Fibroblast of villous mesenchyme (primary cell): ENCODE results near the gene SFT2D1. TPM values are rescaled to one million over a fixed set of nuclear protein-coding genes. Genes with fewer than 3 reads are reported as not detected.
A peak's percentile ranks its signal among the peaks of the same experiment; 100 is the strongest.

Experiments
- DNase-seq: peaks from one replicate; pipeline ENCODE4 v3.0.0-alpha.2; 2010; ENCODE audit warnings: low read depth
- H3K4me3 ChIP-seq: 2 replicates; pipeline ENCODE4 v1.5.1; 2011; ENCODE audit warnings: low read depth, mild to moderate bottlenecking, low read length
- total RNA-seq: library from RNA; depleted of rRNA; stranded (reverse); fragments of >200 nt; gene quantifications from 2 replicates; pipeline ENCODE4 v1.2.3, GENCODE V29; 2012
- TF ChIP-seq, protein P1 (sequence below): IDR thresholded peaks from 2 replicates; pipeline ENCODE4 v1.5.1; 2012; ENCODE audit warnings: low read depth, mild to moderate bottlenecking, low read length; ENCODE audit not compliant: insufficient read depth

SFT2D1 gene
- total RNA-seq, 1 donor = 37.1 TPM

DNA sequence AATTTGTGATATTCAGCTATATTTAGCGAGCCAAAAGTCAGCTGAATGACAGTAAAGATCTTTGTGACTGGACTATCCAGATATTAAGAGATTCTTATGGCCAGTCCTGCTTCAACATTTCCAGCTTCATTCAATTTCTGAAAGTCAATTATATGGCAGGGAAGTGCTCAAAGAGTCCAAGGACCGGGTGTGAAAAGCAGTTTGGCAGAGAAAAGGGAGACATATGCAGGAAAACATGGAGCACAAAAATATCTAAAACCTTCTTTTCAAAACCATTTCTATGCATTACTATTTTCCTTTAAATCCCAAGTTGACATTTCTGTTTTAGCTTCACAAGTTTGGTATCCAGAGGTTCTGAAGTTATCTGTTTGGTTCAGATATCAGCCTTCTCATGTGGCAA lies 35.4 kb upstream of the SFT2D1 start:
- TF ChIP-seq, protein P1, sequence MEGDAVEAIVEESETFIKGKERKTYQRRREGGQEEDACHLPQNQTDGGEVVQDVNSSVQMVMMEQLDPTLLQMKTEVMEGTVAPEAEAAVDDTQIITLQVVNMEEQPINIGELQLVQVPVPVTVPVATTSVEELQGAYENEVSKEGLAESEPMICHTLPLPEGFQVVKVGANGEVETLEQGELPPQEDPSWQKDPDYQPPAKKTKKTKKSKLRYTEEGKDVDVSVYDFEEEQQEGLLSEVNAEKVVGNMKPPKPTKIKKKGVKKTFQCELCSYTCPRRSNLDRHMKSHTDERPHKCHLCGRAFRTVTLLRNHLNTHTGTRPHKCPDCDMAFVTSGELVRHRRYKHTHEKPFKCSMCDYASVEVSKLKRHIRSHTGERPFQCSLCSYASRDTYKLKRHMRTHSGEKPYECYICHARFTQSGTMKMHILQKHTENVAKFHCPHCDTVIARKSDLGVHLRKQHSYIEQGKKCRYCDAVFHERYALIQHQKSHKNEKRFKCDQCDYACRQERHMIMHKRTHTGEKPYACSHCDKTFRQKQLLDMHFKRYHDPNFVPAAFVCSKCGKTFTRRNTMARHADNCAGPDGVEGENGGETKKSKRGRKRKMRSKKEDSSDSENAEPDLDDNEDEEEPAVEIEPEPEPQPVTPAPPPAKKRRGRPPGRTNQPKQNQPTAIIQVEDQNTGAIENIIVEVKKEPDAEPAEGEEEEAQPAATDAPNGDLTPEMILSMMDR = no peak
- DNase-seq = no peak
- H3K4me3 ChIP-seq = no peak overlapping the region

DNA sequence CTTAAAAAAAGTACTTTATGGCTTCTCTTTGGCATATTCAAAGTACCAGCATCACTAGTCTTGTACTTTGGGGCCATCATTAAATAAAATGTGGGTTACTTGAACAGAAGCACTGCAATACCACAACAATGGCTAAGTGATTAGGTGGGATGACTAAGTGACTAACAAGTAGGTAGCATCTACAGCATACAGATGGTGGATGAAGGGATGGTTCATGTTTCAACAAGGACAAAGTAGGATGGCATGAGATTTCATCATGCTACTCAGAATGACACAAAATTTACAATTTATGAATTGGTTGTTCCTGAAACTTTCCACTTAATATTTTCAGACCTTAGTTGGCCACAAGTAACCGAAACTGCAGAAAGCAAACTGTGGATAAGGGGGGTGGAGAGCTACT lies 32.7 kb upstream of the SFT2D1 start:
- no peak for DNase-seq
- no peak overlapping the region for H3K4me3 ChIP-seq
- TF ChIP-seq, protein P1 = no peak

DNA sequence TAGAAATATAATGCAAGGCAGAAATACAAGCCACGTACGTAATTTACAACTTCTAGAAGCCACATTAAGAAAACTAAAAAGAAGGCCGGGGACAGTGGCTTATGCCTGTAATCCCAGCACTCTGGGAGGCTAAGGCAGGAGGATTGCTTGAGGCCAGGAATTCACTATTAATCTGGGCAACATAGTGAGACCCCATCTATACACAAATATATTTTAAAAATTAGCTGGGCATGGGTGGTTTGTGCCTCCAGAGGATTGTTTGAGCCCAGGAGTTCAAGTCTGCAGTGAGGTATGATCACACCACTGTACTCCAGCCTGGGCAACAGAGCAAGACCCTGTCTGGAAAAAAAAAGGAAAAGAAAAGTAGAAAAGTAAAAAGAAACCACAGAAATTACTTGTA lies 28.1 kb upstream of the SFT2D1 start:
- H3K4me3 ChIP-seq = no peak overlapping the region
- TF ChIP-seq, protein P1 = no peak
- no peak for DNase-seq

DNA sequence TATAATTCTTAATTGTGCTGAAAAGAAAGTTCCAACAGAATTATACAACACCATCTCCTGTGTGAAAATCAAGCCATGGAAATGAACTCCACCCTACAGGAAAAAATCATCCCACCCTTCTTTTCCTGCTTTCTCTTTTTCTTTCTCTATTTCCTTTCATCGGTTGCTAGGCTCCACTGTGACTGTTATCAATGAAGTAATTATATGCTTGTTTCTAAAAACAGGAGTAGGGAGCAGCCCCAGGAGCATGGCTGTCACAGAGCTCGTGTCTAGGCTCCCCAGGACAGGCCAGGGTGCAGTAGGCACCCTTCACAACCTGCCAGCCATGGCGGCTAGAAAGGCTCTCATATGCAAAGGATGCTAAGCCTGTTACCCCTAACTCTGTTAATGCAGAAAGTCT lies 27.4 kb upstream of the SFT2D1 start:
- DNase-seq = no peak
- no peak overlapping the region for H3K4me3 ChIP-seq
- TF ChIP-seq, protein P1 = no peak

DNA sequence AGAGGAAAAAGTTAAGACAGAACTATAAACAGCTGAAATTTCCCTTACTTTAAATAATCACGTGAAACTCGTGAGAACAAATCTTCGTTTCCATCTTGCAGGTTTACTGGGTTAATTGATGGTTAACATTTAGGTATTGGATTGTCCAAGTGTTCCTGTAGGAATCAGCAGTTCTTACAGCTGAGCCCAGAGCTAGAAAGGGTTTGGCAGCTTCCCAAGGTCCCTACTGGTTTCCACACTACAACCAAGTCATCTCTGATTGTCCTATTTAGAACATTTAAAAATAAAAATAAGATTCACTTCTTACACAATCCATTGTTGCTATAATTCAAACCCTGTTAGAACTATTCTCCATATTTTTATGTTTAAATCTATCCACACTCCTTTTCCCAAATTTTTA lies 24.6 kb upstream of the SFT2D1 start:
- TF ChIP-seq, protein P1 = no peak
- no peak overlapping the region for H3K4me3 ChIP-seq
- no peak for DNase-seq

DNA sequence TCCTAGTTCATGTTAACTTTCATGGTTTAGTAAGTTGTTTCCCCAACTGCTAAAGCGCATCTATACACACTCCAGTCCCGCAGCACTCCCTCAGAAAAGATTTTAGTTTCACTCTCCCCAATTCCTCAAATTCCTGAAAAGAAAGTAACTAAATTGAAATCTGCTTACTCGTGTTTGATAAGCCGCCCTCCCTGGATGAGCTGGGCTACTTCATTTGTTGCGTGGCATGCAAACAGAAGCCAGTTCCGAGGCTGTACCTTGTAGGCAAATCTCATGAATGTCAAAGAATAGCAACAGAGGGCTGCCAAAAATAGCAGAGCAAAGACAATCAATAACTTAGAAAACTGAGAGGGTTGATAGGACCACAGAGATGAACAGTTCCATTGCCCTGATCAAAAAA lies 23.5 kb upstream of the SFT2D1 start:
- H3K4me3 ChIP-seq = no peak overlapping the region
- DNase-seq = no peak
- TF ChIP-seq, protein P1 = no peak

DNA sequence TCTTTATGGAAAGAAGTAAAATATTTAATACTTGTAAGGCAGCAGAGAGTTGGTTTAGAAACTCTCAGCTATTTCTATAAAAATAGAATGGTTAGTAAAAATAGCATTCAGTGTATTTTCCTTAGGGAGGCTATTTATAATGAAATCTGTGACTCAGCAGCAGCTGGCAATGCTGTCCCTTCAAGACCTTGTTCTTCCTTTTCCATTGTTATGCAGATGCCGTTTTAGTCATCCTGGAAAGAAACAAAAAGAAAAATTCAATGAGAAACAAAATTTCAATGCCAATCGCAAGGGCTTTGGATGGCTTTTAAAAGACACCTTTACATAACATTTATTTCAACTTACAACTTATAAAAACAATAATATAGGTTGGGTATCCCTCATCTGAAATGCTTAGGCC lies 22.9 kb upstream of the SFT2D1 start:
- peak; percentile 7 for DNase-seq
- H3K4me3 ChIP-seq = no peak overlapping the region
- TF ChIP-seq, protein P1 = no peak
